ENCODE data around the gene PRKCZ.
A peak's percentile ranks its signal among the peaks of the same experiment; 100 is the strongest.

The PRKCZ gene

GRCh38 chr1:2199042-2199810 is 149.0 kb downstream of the PRKCZ start:
- DNase-seq: peak; percentile 89

DNA sequence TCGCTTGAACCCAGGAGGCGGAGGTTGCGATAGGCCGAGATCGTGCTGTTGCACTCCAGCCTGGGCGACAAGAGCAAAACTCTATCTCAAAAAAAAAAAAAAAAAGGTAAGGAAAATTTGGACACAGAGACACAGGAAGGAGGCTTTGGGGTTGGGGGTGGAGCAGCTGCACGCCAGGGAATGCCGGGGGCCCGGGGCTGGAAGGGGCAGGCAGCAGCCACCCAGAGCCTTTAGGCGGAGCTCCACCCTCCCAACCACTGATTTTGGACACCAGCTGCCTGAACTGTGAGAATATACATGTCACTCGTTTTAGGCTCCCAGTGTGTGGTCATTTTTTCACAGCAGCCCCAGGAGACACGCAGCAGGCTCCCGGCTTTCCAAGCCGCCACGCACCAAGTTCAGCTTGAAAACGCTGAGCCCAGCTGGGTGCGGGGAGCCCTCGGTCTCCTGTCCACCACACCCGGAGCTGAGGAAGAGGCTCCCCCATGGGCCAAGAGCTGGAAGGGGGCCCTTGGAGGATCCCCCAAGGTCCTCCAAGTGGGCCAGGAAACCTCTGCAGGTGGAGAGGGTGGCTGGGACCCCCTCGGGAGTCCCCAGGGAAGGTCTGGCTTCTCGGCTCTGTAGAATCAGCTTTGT is 150.2 kb downstream of the PRKCZ start:
- DNase-seq: no peak

DNA sequence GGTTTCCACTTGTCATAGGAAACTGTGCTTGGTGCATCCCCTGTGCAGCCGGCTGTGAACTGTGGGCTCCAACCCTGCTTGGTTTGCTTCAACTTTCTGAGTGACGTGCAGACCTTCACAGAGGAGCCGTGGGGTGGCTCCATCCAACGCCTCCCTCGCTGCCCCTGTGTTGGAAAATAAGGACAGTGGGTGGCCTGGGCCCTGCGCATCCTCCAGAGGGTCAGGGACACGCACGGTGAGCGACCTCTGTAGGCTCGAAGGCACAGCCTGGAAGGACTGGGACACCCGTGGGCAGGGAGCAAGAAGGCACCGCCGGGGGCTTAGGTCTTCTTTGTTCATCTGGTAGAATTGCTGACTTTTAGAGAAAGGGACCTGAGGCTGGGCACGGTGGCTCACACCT is 150.9 kb downstream of the PRKCZ start:
- DNase-seq: no peak

- DNase-seq: no peak
Measured at GRCh38 chr1:2202008-2202575, 151.9 kb downstream of the PRKCZ start.

- no peak for DNase-seq
Measured at GRCh38 chr1:2202843-2203601, 152.8 kb downstream of the PRKCZ start.

- DNase-seq: no peak
Measured at GRCh38 chr1:2203671-2204414, 153.6 kb downstream of the PRKCZ start.

- DNase-seq: no peak
Measured at GRCh38 chr1:2204415-2205190, 154.4 kb downstream of the PRKCZ start.

- peak; percentile 92 for DNase-seq
Measured at GRCh38 chr1:2205191-2205952, 155.2 kb downstream of the PRKCZ start.

GRCh38 chr1:2206813-2207487 is 156.7 kb downstream of the PRKCZ start:
- DNase-seq: no peak

DNA sequence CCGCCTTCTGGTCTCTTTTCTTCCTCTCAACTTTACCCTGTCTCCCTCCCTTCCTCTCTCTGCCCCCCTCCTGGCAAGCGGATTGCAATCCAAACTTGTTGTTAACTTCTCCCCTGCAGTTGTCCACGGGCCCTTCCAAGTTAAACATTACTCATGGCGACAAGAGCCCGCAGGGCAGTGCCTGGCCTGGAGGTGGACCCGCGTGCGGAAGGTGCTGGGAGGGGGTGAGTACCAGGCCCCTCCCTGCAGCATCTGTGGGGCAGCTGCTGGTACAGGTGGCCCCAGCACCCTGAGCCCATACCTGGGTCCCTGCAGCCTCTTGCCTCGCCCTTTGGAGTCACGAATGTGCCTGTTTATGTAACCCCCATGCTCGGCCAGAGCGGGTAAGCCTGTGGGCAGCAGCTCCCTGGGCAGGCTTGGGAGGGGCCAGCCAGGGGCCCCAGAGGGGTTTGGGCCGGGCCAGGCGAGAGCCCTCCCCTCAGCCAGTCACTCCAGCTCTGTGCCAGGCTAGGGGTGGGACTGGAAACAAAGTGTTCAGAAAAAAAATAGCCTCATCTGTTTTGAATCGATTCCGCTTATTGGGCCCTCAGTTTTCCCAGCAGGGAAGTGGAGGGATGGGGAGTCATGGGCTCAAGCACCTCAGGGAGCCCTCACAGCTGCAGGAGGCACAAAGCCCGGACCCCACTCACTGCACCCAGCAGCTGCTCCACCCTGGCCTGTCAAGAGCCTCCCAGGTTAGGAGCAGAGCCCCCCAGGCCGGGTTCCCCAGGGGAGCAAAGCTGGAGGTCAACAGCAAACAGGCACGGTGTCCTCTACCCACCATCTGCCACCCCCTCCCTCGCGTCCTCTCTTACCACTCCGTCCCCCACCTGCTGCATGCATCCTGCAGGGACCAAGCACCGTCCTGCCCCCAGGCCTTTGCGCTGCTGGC is 158.4 kb downstream of the PRKCZ start:
- no peak for DNase-seq

DNA sequence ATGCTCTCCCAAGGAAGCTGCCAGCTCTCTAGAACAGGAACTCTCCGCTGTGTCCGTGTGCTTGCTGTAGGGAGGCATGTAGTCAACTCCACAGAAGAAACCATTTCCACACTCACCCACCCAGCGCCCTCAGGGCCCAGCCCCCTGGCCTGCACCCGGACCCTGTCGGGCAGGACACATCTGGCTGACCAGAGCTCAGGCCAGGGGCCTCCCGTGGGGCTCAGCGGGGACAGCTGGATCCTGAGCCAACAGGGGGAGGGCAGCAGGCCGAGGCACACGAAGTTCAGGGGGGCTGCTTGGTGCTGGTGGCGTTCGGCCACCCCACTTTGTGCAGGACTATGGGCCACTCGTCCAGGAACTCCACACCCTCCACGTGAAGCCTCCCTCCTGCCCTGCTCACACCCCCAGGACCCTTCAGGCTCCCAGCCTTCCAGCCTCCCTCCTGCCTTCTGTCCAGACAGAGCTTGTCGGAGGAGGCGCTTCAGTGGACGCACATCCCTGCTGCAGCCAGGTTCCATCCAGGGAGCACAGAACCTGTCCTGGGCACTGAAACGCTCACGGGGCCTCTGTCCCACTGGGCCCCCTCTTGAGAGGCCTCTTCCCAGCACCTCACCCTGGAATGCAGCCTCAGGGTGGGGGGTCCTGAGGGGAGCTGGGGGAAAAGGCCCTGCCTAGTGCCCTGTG is 159.3 kb downstream of the PRKCZ start:
- no peak for DNase-seq

DNA sequence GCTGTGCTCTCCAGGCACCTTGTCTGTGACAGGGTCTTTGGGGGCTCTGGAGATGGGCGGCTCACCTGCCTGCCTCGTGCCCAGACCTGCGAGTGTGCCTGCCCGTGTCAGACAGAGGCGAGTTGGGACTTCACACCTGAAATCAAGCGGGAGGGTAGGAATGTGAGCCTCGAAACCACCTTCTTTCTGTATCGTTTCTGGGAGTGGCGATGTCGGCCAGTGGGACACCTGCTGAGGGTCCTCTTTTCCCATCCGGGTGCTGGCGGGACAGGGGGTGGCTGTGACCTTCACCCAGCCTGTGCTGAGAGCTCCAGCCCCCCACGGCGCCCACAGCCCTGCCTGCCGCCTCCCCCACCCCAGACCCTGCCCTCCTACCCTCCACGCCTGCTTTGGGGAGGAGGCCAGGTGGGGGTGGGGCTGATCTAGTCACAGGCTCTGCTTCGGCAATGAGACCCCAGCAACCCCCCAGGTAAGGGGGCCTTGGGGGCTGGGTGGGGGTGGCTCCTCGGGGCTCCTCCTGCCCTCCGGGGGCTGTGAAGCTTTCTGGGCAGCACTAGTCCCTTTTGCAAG is 160.0 kb downstream of the PRKCZ start:
- DNase-seq: no peak

- no peak for DNase-seq
Measured at GRCh38 chr1:2210786-2211185, 160.6 kb downstream of the PRKCZ start.

- DNase-seq: no peak
Measured at GRCh38 chr1:2212274-2212531, 162.0 kb downstream of the PRKCZ start.

DNA sequence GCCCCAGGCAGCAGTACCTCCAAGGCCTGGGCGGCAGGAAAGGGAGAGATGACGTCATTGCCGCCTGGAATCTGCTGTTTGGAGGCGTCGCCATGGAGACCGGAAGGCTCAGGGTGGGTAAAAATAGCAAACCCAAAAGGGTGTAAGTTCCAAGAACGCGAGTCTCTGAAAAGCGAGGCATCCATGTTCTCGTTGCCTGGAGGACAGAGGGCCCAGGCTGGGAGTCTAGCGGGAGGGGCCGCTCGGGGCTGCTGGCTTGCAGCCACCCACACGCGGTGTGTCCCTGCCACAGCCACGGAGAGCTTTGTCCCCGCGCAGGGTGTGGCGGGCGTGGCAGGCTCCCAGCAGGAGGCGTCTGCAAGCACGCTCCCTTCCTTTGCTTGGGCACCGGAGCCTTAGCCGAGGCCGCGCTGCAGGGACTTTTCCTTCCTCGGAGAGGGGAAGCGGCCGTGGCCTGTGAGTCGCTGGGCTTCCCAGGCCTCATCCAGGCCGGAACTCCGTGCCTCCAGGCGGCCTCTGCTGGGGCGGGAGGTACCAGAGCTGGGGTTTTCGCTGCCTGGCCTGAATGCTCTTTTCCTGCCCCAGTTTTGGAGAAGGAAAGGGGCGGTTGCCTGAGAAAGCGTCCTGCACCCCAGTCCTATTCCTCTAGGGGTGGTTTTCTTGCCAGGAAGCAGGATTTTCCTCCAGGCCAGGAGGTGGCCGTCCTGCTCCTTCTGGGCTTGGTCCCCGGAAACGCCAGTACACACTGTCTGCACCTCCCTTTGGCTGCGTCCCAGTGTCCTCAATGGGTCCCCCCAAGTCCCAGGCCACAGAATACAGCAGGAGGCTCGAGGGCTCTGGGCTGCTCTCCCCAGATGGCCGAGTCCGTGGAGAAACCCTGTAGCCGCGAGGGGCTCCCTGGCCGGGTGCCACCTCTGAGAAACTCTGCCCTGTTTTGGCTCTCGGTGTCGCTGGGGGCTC is 162.6 kb downstream of the PRKCZ start:
- peak; percentile 61 for DNase-seq

- no peak for DNase-seq
Measured at GRCh38 chr1:2213576-2214505, 163.6 kb downstream of the PRKCZ start.

All from activated CD4-positive, alpha-beta T cell treated with anti-CD3 and anti-CD28 coated beads for 48 hours (primary cell).